GM18498 (cell line): ENCODE results near the gene PPP1CB.
A peak's percentile ranks its signal among the peaks of the same experiment; 100 is the strongest.
"Not testable (repeated sequence)": the region's sequence is repeated elsewhere in the genome, so short reads cannot be mapped to it uniquely, and the experiment has no call there.

Source experiments
- ATAC-seq: cut with Tn5 transposase; IDR thresholded peaks from one replicate; pipeline ENCODE4 v1.9.1; 2021; ENCODE audit warnings: mild to moderate bottlenecking, moderate library complexity; ENCODE audit not compliant: unreplicated experiment

Gene PPP1CB

GRCh38 chr2:28742619-28743018, 9.0 kb upstream of the PPP1CB start:
- ATAC-seq = not testable (repeated sequence)

GRCh38 chr2:28745225-28745624, 6.4 kb upstream of the PPP1CB start:
- ATAC-seq = no peak

- no peak for ATAC-seq
These were observed 5.8 kb upstream of the PPP1CB start for GRCh38 chr2:28745876-28746275.

- no peak for ATAC-seq
These were observed 5.1 kb upstream of the PPP1CB start for GRCh38 chr2:28746429-28747111.

GRCh38 chr2:28747714-28748113, 3.9 kb upstream of the PPP1CB start:
- no peak for ATAC-seq

GRCh38 chr2:28748176-28748575, 3.5 kb upstream of the PPP1CB start:
- ATAC-seq = no peak

- no peak for ATAC-seq
These were observed 2.7 kb upstream of the PPP1CB start for GRCh38 chr2:28748941-28749340.

GRCh38 chr2:28749526-28749925, 2.1 kb upstream of the PPP1CB start:
- no peak for ATAC-seq

- peak; percentile 0 for ATAC-seq
These were observed 1.0 kb upstream of the PPP1CB start for GRCh38 chr2:28750316-28751251.

- ATAC-seq = peak; percentile 31
These were observed 463 bp downstream of the PPP1CB start for GRCh38 chr2:28751956-28752630.

- no peak for ATAC-seq
These were observed 1.2 kb downstream of the PPP1CB start for GRCh38 chr2:28752631-28753376.

GRCh38 chr2:28754321-28754720, 2.7 kb downstream of the PPP1CB start:
- ATAC-seq = no peak

- ATAC-seq = no peak
These were observed 3.8 kb downstream of the PPP1CB start for GRCh38 chr2:28755421-28755820.

GRCh38 chr2:28758459-28758858, 6.8 kb downstream of the PPP1CB start:
- ATAC-seq = no peak

GRCh38 chr2:28761420-28761819, 9.8 kb downstream of the PPP1CB start:
- no peak for ATAC-seq

GRCh38 chr2:28764909-28765711, 13.5 kb downstream of the PPP1CB start:
- ATAC-seq = no peak

GRCh38 chr2:28766070-28766469, 14.4 kb downstream of the PPP1CB start:
- no peak for ATAC-seq

- no peak for ATAC-seq
These were observed 15.7 kb downstream of the PPP1CB start for GRCh38 chr2:28767337-28767736.

- ATAC-seq = no peak
These were observed 16.8 kb downstream of the PPP1CB start for GRCh38 chr2:28768422-28768821.

- ATAC-seq = no peak
These were observed 17.3 kb downstream of the PPP1CB start for GRCh38 chr2:28768952-28769351.
